Measurements from ENCODE around the gene ATP5F1D.

DNA sequence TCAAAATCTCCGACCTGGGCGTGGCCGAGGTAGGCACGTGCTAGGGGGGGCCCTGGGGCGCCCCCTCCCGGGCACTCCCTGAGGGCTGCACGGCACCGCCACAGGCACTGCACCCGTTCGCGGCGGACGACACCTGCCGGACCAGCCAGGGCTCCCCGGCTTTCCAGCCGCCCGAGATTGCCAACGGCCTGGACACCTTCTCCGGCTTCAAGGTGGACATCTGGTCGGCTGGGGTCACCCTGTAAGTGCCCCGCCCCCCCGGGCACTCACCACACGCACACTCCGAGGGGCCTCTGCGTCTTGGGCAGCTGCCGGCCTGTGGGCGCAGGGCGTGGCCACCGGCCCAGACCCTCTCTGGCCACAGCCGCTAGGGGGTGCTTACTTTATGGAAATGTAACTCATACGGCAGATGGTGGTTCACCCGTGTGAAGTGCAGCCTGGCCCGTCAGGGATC lies 21.0 kb upstream of the ATP5F1D start:
- TF ChIP-seq GATA3 (IDR thresholded peaks at IDR 0.05; ENCODE audit: low read depth, low read length) (no peak), GATA2 (IDR thresholded peaks at IDR 0.05; ENCODE audit: low read depth, low read length) (no peak)

Data from SH-SY5Y (cell line).